AG09319 (cell line): ENCODE measurements around the gene TRIP12.
"Not testable (repeated sequence)": the region's sequence is repeated elsewhere in the genome, so short reads cannot be mapped to it uniquely, and the experiment has no call there.

Source experiments
- DNase-seq: peaks from one replicate; pipeline ENCODE4 v3.0.0-alpha.2; 2010; ENCODE audit warnings: low read depth; ENCODE audit errors: extremely low read depth
- CTCF ChIP-seq: IDR thresholded peaks from 2 replicates; pipeline ENCODE4 v1.5.1; 2011; ENCODE audit warnings: low read depth, mild to moderate bottlenecking, inconsistent platforms, low read length, moderate library complexity

The TRIP12 gene

GRCh38 chr2:229858351-229858750, 63.5 kb downstream of the TRIP12 start:
- TF ChIP-seq CTCF = no peak
- no peak for DNase-seq

GRCh38 chr2:229857634-229858033, 64.2 kb downstream of the TRIP12 start:
- TF ChIP-seq CTCF = no peak
- no peak for DNase-seq

- no peak for TF ChIP-seq CTCF
- DNase-seq = no peak
Measured at GRCh38 chr2:229856413-229856812, 65.4 kb downstream of the TRIP12 start.

- no peak for TF ChIP-seq CTCF
- DNase-seq = no peak
Measured at GRCh38 chr2:229855116-229855515, 66.7 kb downstream of the TRIP12 start.

GRCh38 chr2:229852565-229852964, 69.2 kb downstream of the TRIP12 start:
- no peak for DNase-seq
- TF ChIP-seq CTCF = no peak

- TF ChIP-seq CTCF = no peak
- no peak for DNase-seq
Measured at GRCh38 chr2:229851870-229852269, 69.9 kb downstream of the TRIP12 start.

GRCh38 chr2:229850355-229851275, 71.2 kb downstream of the TRIP12 start:
- not testable (repeated sequence) for DNase-seq

- no peak for TF ChIP-seq CTCF
- no peak for DNase-seq
Measured at GRCh38 chr2:229849073-229849472, 72.7 kb downstream of the TRIP12 start.
